ENCODE data around the gene SERPINA9.
A peak's percentile ranks its signal among the peaks of the same experiment; 100 is the strongest.

Gene SERPINA9

GRCh38 chr14:94461526-94462218, 14.3 kb downstream of the SERPINA9 start:
- no peak for DNase-seq

DNA sequence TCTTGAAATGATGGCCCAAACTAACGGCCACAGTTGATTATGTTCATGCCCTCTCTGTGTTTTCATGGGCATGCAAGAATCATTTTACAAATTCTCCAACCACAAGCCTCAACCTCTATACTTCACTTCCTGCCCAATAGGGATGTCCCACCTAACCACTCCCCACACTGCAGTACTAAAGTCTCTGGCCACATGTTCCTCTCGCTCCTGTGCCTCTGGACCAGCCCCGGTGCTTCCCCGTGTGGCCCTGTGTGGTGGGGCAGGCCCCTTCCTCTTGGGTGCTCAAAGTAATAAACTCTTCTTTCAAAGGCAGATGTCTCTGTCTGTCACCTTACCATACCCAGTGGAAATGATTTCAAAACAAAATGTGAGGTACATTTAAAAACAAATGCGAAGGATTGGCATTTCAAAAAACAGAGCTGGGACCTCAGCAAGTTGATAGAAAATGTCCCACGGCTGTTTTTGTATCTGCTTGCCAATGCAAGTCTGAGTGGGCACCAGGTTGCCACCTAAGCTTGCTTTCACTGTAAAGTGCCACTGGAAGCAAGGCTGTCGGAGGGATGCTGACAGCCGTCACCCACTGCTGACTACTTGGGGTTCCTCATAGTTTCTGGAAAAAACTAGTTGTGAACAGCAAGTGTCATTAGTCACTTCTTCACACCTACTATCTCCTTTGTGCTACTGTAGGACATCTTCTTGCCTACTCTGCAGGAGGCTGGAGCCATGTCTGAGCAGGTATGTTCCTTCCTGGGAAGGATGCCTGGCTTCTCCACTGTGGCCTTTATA, 15.2 kb downstream of the SERPINA9 start:
- DNase-seq, result no peak

- DNase-seq, result peak in 1 of 3 donors; percentile 8
These were observed 17.3 kb downstream of the SERPINA9 start for GRCh38 chr14:94458558-94459205.

DNA sequence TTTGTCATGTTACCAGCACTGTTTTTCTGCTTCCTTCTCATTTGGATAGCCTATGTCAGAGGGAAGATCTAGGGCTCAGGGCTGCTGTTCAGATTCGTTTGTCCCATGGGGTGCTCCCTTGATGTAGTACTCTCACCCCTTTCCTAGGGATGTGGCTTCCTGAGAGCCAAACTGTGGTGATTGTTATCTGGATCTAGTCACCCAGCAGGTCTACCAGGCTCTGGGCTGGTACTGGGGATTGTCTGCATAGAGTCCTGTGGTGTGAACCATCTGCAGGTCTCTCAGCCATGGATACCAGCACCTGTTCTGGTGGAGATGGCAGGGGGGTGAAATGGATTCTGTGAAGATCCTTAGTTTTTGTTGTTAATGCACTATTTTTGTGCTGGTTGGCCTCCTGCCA, 17.9 kb downstream of the SERPINA9 start:
- DNase-seq, result no peak

DNA sequence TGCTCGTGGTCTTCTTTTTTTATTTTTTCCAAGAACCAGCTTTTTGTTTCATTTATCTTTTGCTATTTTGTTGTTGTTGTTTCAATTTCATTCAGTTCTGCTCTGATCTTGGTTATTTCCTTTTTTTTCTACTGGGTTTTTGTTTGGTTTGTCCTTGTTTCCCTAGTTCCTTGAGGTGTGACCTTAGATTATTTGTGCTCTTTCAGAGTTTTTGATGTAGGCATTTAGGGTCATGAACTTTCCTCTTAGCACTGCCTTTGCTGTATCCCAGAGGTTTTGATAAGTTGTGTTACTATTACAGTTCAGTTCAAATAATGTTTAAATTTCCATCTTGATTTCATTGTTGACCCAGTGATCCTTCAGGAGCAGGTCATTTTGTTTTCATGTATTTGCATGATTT, 20.1 kb downstream of the SERPINA9 start:
- DNase-seq, result no peak

DNA sequence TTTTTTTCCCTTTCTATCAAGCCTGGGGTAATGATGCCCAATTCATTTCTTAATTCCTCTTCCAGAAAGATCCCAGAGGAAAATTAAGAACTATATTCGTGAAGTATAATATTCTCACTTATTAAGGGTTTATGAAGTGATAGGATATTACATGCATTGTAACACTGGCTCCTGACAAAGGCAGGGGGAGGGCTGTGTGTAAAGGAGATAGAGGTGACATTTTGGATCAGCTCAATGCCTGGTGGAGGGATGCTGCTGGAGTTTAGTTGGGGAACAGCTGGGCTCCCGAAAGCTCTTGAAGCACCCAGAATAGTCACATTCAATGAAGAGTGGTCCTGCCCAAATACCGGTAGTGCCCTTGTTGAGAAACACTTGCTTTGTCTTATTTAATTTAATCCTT, 24.2 kb downstream of the SERPINA9 start:
- no peak for DNase-seq

- no peak for DNase-seq
These were observed 24.8 kb downstream of the SERPINA9 start for GRCh38 chr14:94451091-94451771.

DNA sequence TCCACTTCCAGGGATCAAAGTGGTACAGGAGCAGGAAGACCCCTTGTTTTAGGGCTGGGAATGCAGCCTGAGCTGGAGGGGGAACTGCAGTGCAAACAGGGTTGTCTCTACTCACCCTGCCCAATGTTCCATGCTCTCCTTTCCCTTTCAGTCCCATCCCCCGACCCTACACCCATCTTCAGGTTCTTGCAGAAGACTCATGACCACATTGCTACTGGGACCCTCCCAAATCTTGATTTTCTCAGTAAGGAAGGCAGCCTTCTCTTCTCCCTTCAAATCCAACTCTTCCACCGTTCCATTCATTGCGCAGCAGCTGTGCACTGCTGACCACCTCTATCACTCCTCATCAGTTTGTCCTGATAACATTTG, 25.3 kb downstream of the SERPINA9 start:
- DNase-seq, result no peak

DNA sequence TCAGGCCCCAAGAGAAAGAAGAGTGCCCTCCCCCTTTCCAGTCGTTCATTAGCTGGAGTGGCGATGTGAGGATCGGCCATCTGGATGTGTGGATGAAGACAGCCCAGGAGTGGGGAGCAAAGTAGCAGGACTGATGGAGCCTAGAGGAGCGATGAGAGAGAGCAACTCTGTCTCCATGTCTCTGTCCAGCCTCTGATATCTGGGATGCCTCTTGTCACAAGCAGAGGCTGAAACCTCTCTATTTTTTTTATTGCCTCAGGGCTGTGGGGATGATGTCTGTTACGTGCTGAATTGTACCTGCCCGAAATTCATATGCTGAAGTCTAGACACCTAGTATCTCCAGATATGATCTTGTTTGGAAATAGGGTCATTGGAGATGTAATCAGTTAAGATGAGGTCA, 26.1 kb downstream of the SERPINA9 start:
- no peak for DNase-seq

DNA sequence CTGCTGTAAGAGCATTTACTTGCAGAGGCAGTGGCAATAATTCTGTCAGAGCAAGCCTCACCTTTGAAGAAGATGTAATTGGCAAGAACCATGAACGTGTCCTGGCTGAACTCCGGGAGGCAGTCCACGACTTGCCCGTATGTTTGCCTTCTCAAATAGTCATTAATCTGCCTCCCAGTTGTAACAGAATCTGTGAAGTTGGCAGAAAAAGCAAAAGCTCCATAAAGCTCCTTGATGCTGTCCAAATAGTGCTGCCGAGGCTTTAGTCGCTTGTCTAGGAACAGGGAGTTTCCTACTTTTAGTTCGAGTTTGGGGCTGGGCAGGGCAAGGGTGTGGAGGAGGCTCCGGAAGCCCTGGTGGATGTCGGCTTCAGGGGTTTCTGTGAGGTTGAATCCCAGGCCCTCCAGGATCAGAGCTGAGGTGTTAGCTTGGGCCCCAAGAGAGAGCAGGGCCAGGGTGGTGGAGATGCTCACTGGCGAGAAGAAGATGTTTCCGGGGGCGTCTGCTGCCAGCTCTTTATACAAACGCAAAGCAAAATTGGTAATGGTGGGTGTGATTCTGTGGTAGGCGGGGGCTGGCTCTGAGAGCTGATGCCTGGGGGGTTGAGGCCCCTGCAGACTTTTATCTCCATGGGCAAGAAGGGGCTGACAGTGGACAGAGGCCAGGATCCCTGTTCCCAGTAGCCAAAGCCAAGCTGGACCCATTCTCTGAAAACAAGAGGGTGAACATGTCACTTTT, 27.8 kb downstream of the SERPINA9 start:
- DNase-seq, result no peak

- no peak for DNase-seq
These were observed 28.8 kb downstream of the SERPINA9 start for GRCh38 chr14:94447206-94447605.

GRCh38 chr14:94446126-94446525, 29.9 kb downstream of the SERPINA9 start:
- DNase-seq, result no peak

- DNase-seq, result no peak
These were observed 31.0 kb downstream of the SERPINA9 start for GRCh38 chr14:94445003-94445402.

- DNase-seq, result no peak
These were observed 34.3 kb downstream of the SERPINA9 start for GRCh38 chr14:94441531-94442205.

- no peak for DNase-seq
These were observed 34.9 kb downstream of the SERPINA9 start for GRCh38 chr14:94441130-94441529.

GRCh38 chr14:94439453-94440057, 36.4 kb downstream of the SERPINA9 start:
- no peak for DNase-seq

DNA sequence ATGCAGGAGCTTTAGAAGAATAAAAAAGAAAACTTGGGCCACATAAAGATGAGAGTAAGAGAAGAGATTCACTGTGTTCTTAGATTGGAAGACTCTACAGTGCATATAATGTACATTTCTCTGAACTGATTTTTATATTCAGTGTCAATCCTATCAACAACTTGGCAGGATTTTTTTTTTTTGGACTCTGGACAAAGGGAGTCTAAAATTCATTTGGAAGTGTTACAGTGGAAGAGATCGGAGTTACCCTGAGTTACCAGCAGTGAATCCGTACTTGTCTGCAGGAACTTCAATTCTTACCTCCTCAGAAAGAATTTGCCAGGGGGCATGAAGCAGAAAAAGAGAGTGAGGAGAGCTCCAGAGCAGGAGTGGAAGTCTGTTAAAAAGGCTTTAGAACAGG, 47.4 kb downstream of the SERPINA9 start:
- no peak for DNase-seq

- no peak for DNase-seq
These were observed 48.9 kb downstream of the SERPINA9 start for GRCh38 chr14:94427016-94427613.

GRCh38 chr14:94426526-94426925, 49.5 kb downstream of the SERPINA9 start:
- DNase-seq, result no peak

GRCh38 chr14:94424371-94424770, 51.6 kb downstream of the SERPINA9 start:
- no peak for DNase-seq

DNA sequence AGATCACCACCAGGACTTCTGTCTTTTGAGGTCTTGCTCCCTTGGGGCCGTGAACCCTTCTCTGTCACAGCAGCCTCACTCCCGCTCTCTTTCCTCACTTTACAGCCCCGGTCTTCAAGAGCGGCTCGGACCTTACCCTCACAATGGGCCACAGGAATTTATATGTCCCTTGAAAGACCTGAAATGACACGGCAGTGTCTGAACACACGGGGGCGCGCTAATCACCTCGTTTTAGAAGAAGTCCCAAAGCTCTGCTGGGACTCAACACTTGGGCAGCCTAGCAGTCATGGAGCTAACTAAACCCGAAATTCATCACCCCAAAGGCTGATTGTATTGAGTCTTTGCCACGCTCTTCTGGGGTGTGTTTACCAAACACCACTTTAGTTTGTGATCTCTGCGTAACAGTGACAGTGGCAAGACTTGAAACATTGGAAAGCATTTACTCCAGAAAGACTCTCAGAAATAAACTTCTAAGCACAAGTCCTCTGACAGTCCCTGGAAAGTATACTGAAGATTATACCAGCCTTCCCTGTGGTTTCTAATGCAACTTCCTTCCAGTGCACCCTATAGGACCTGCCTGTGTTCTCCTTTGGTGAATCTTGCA, 52.4 kb downstream of the SERPINA9 start:
- DNase-seq, result peak; percentile 81 to 91 (median 89)

Measured in suppressor macrophage treated with lipopolysaccharide for 1 hour (primary cell).